Gastrocnemius medialis (tissue), 4 donors: Measurements from ENCODE around the gene URAD. TPM values are rescaled to one million over a fixed set of nuclear protein-coding genes. Genes with fewer than 3 reads are reported as not detected.

ENCODE experiments used
- ATAC-seq, 2 donors: fragments of 150-250 bp; one replicate each; pipeline ENCODE4 v1.9.1; 2016
- DNase-seq, 2 donors: peaks; one replicate each; pipeline ENCODE4 v3.0.0-alpha.2; 2019
- H3K27ac ChIP-seq, 4 donors: fragments of 200-600 bp; sonication (generic); 1 replicate in 1 of 4; 2 replicates in 3 of 4; pipeline ENCODE4 v1.5.1; 2016 to 2018; ENCODE audit warnings: mild to moderate bottlenecking in 2 of 4, moderate library complexity in 1 of 4
- H3K27me3 ChIP-seq, 3 donors: fragments of 200-600 bp; sonication (generic) in 2 of 3; 1 replicate in 1 of 3; 2 replicates in 2 of 3; pipeline versions ENCODE4 v1.5.1 to v1.6.0; 2016 to 2019; ENCODE audit warnings: mild to moderate bottlenecking in 1 of 3, moderate library complexity in 1 of 3
- H3K36me3 ChIP-seq, 2 donors: fragments of 200-600 bp; sonication (generic) in 1 of 2; one replicate each; pipeline ENCODE4 v1.5.1; 2017 to 2018
- H3K4me1 ChIP-seq, 2 donors: fragments of 200-600 bp; sonication (generic) in 1 of 2; one replicate each; pipeline ENCODE4 v1.5.1; 2016 to 2017; ENCODE audit warnings: mild to moderate bottlenecking in 2 of 2
- H3K4me3 ChIP-seq, 4 donors: fragments of 200-600 bp; sonication (generic) in 3 of 4; 1 replicate in 1 of 4; 2 replicates in 3 of 4; pipeline ENCODE4 v1.5.1; 2016 to 2019; ENCODE audit warnings: mild to moderate bottlenecking in 2 of 4
- H3K9me3 ChIP-seq, 3 donors: fragments of 200-600 bp; sonication (generic) in 2 of 3; 1 replicate in 1 of 3; 2 replicates in 2 of 3; pipeline ENCODE4 v1.5.1; 2016 to 2019
- CTCF ChIP-seq, 5 experiments: fragments of 450-650 bp in 3 of 5; fragments of 200-600 bp in 2 of 5; sonication (generic) in 2 of 5; IDR thresholded peaks in 4 of 5; conservative IDR thresholded peaks in 1 of 5; 1 replicate in 4 of 5; 2 replicates in 1 of 5; pipeline ENCODE4 v1.5.1; 2016 to 2019; ENCODE audit warnings: antibody characterized with exemption in 5 of 5, mild to moderate bottlenecking in 3 of 5, moderate library complexity in 3 of 5
- POLR2A ChIP-seq, 2 donors: fragments of 450-650 bp; IDR thresholded peaks; one replicate each; pipeline ENCODE4 v1.6.1; 2017; ENCODE audit warnings: antibody characterized with exemption in 2 of 2, mild to moderate bottlenecking in 2 of 2, moderate library complexity in 2 of 2
- in situ Hi-C, 4 donors: fragments of 200-750 bp; cut with MboI; loops; one replicate each; pipeline versions ENCODE4 v1.15.0 to v1.8.0; 2017; ENCODE audit warnings: low sequenced_read_pairs in 4 of 4
- intact Hi-C: fragments of 100-400 bp; cut with DNase I; formaldehyde crosslinking; loops from one replicate; pipeline ENCODE4 v1.15.1; 2023; ENCODE audit warnings: low total_unique reads
- total RNA-seq, 4 donors: library from RNA; depleted of rRNA; stranded (reverse); fragments of >200 nt; gene quantifications; one replicate each; pipeline versions ENCODE4 v1.1.0 to v1.2.3, GENCODE V29; 2016

Gene URAD
- total RNA-seq, 4 donors from 2014 or later: not detected

GRCh38 chr13:27955014-27955591 lies 33.4 kb downstream of the URAD start:
- Histone ChIP-seq H3K9me3 (no peaks in the 10 kb centered on the region), H3K27ac (no peak overlapping the region), H3K4me1 (peaks cover 5 to 15% of the 10 kb centered on the region in 2 donors), H3K36me3 (no peaks in the 10 kb centered on the region), H3K27me3 (peaks cover 75 to 87% (median 78%) of the 10 kb centered on the region in 3 donors), H3K4me3 (no peak overlapping the region)
- in situ Hi-C loops: loop anchor here in 1 of 4 donors (10.0 kb wide), 1 partner anchor 590 kb away; no protein-coding TSS in a partner anchor
- no peak for DNase-seq
- no peak for TF ChIP-seq CTCF (IDR thresholded peaks at IDR 0.05 in 4 of 5, conservative IDR thresholded peaks at IDR 0.05 in 1 of 5)
- TF ChIP-seq POLR2A (IDR thresholded peaks at IDR 0.05): no peak
- intact Hi-C loops: loop anchor here (2.0 kb wide), 1 partner anchor 122 kb away; no protein-coding TSS in a partner anchor
- no peak for ATAC-seq

- H3K27me3 ChIP-seq: peaks cover 68 to 81% (median 74%) of the 10 kb centered on the region in 3 donors
- in situ Hi-C loops (loop anchor here in 1 of 4 donors (10.0 kb wide), 1 partner anchor 590 kb away; no protein-coding TSS in a partner anchor), intact Hi-C loops (loop anchor here (2.0 kb wide), 1 partner anchor 122 kb away; no protein-coding TSS in a partner anchor)
- no peaks in the 10 kb centered on the region for H3K36me3 ChIP-seq
- peak overlapping the region; percentile 40 to 67 (median 45) for H3K4me3 ChIP-seq
- TF ChIP-seq CTCF (IDR thresholded peaks at IDR 0.05 in 4 of 5, conservative IDR thresholded peaks at IDR 0.05 in 1 of 5) (no peak), POLR2A (IDR thresholded peaks at IDR 0.05) (no peak)
- DNase-seq: no peak
- peaks cover 2 to 12% of the 10 kb centered on the region in 2 donors for H3K4me1 ChIP-seq
- peak in 1 of 2 donors; percentile 33 for ATAC-seq
- H3K9me3 ChIP-seq: no peaks in the 10 kb centered on the region
- H3K27ac ChIP-seq: no peak overlapping the region
Observed at GRCh38 chr13:27954406-27954851, 34.1 kb downstream of the URAD start.

- peaks cover 62 to 75% (median 68%) of the 10 kb centered on the region in 3 donors for H3K27me3 ChIP-seq
- in situ Hi-C loops (loop anchor here in 1 of 4 donors (10.0 kb wide), 1 partner anchor 589 kb away; no protein-coding TSS in a partner anchor), intact Hi-C loops (loop anchor here (2.0 kb wide), 1 partner anchor 121 kb away; no protein-coding TSS in a partner anchor)
- H3K36me3 ChIP-seq: no peaks in the 10 kb centered on the region
- peak; percentile 66 to 73 for ATAC-seq
- H3K4me1 ChIP-seq: peaks cover 2 to 12% of the 10 kb centered on the region in 2 donors
- no peak overlapping the region for H3K27ac ChIP-seq
- peak in 1 of 2 donors; percentile 22 for DNase-seq
- peak overlapping the region; percentile 40 to 67 (median 45) for H3K4me3 ChIP-seq
- TF ChIP-seq POLR2A (IDR thresholded peaks at IDR 0.05): no peak
- peak; percentile 39 to 73 (median 56) for TF ChIP-seq CTCF (IDR thresholded peaks at IDR 0.05 in 4 of 5, conservative IDR thresholded peaks at IDR 0.05 in 1 of 5)
- H3K9me3 ChIP-seq: no peaks in the 10 kb centered on the region
Observed at GRCh38 chr13:27953676-27954405, 34.7 kb downstream of the URAD start.

- in situ Hi-C loops: loop anchor here in 1 of 4 donors (10.0 kb wide), 1 partner anchor 588 kb away; no protein-coding TSS in a partner anchor
- peak overlapping the region; percentile 40 to 67 (median 45) for H3K4me3 ChIP-seq
- H3K27me3 ChIP-seq: peaks cover 55 to 68% (median 60%) of the 10 kb centered on the region in 3 donors
- H3K36me3 ChIP-seq: no peaks in the 10 kb centered on the region
- TF ChIP-seq CTCF (IDR thresholded peaks at IDR 0.05 in 4 of 5, conservative IDR thresholded peaks at IDR 0.05 in 1 of 5) (no peak), POLR2A (IDR thresholded peaks at IDR 0.05) (no peak)
- ATAC-seq (no peak), DNase-seq (no peak)
- H3K9me3 ChIP-seq: no peaks in the 10 kb centered on the region
- H3K4me1 ChIP-seq: peaks cover 2 to 12% of the 10 kb centered on the region in 2 donors
- no peak overlapping the region for H3K27ac ChIP-seq
- intact Hi-C loops: no loop called here
Observed at GRCh38 chr13:27952876-27953675, 35.4 kb downstream of the URAD start.
